Liver (tissue), 9 donors: ENCODE results near the gene HLCS. TPM values are rescaled to one million over a fixed set of nuclear protein-coding genes. Genes with fewer than 3 reads are reported as not detected.

Experiments used
- DNase-seq: peaks from one replicate; pipeline ENCODE4 v3.0.0-alpha.2; 2017; ENCODE audit warnings: low spot score
- H3K27ac ChIP-seq, 2 donors: one replicate each; pipeline ENCODE4 v1.7.0; 2013; ENCODE audit warnings: inconsistent platforms in 2 of 2, low read length in 2 of 2, control low read depth in 1 of 2, low read depth in 1 of 2, mild to moderate bottlenecking in 1 of 2
- H3K27me3 ChIP-seq, 4 donors: one replicate each; pipeline versions ENCODE4 v1.6.1 to v1.7.0; 2013; ENCODE audit warnings: low read length in 3 of 4, inconsistent platforms in 1 of 4, mild to moderate bottlenecking in 1 of 4, moderate library complexity in 1 of 4; ENCODE audit not compliant: control insufficient read depth in 4 of 4, insufficient read depth in 4 of 4
- H3K36me3 ChIP-seq, 4 donors: one replicate each; pipeline versions ENCODE4 v1.6.1 to v1.7.0; 2013; ENCODE audit warnings: low read length in 3 of 4, mild to moderate bottlenecking in 3 of 4, low read depth in 1 of 4, moderate library complexity in 1 of 4; ENCODE audit not compliant: control insufficient read depth in 4 of 4, insufficient read depth in 3 of 4
- H3K4me1 ChIP-seq, 4 donors: one replicate each; pipeline versions ENCODE4 v1.6.1 to v1.7.0; 2013; ENCODE audit warnings: low read length in 3 of 4, mild to moderate bottlenecking in 3 of 4, moderate library complexity in 1 of 4; ENCODE audit not compliant: control insufficient read depth in 4 of 4, insufficient read depth in 4 of 4
- H3K4me3 ChIP-seq, 3 donors: one replicate each; pipeline versions ENCODE4 v1.6.1 to v1.7.0; 2013; ENCODE audit warnings: low read length in 3 of 3, control low read depth in 1 of 3, low read depth in 1 of 3, mild to moderate bottlenecking in 1 of 3
- H3K9ac ChIP-seq, 2 donors: one replicate each; pipeline ENCODE4 v1.7.0; 2013; ENCODE audit warnings: low read length in 2 of 2, mild to moderate bottlenecking in 2 of 2, moderate library complexity in 2 of 2, control low read depth in 1 of 2, low read depth in 1 of 2
- H3K9me3 ChIP-seq, 4 donors: one replicate each; pipeline versions ENCODE4 v1.6.1 to v1.7.0; 2013; ENCODE audit warnings: low read length in 3 of 4; ENCODE audit not compliant: control insufficient read depth in 4 of 4
- FOXA1 ChIP-seq: IDR thresholded peaks from 2 replicates; pipeline ENCODE4 v1.6.1; 2016; ENCODE audit warnings: antibody characterized with exemption
- FOXA2 ChIP-seq: IDR thresholded peaks from 2 replicates; pipeline ENCODE4 v1.6.1; 2016; ENCODE audit warnings: antibody characterized with exemption
- HNF4G ChIP-seq: IDR thresholded peaks from 2 replicates; pipeline ENCODE4 v1.6.1; 2016; ENCODE audit warnings: antibody characterized with exemption
- RAD21 ChIP-seq, 2 donors: IDR thresholded peaks; 2 replicates each; pipeline ENCODE4 v1.6.1; 2016; ENCODE audit warnings: antibody characterized with exemption in 2 of 2, mild to moderate bottlenecking in 2 of 2
- SP1 ChIP-seq: IDR thresholded peaks from 2 replicates; pipeline ENCODE4 v1.6.1; 2018; ENCODE audit warnings: antibody characterized with exemption, mild to moderate bottlenecking
- TAF1 ChIP-seq: conservative IDR thresholded peaks from 2 replicates; pipeline ENCODE4 v1.6.1; 2016; ENCODE audit warnings: antibody characterized with exemption, mild to moderate bottlenecking
- YY1 ChIP-seq: IDR thresholded peaks from 2 replicates; pipeline ENCODE4 v1.6.1; 2016; ENCODE audit warnings: antibody characterized with exemption, mild to moderate bottlenecking
- WGBS: extraction: QIAGEN DNeasy Blood & Tissue Kit; methylation state at CpG from one replicate; pipeline ENCODE4 v1.1.7; 2013; 5-methylcytosine and 5-hydroxymethylcytosine counted together
- polyA plus RNA-seq, 2 donors: library from polyadenylated mRNA; stranded (reverse) in 1 of 2; unstranded in 1 of 2; fragments of 200-250 nt in 1 of 2; fragments of >200 nt in 1 of 2; fragmentation: Nextera tagmentation in 1 of 2; extraction: Ambion mirVana in 1 of 2; gene quantifications; one replicate each; pipeline versions ENCODE4 v1.2.1 to v1.2.3, GENCODE V29; 2013 to 2015
- total RNA-seq, 2 donors: library from RNA; depleted of rRNA; stranded (reverse); fragments of >200 nt; gene quantifications; one replicate each; pipeline ENCODE4 v1.2.3, GENCODE V29; 2014
- TF ChIP-seq, protein P1 (sequence below): IDR thresholded peaks from 2 replicates; pipeline ENCODE4 v1.6.1; 2016; ENCODE audit warnings: antibody characterized with exemption
- TF ChIP-seq, protein P2 (sequence below): IDR thresholded peaks from 2 replicates; pipeline ENCODE4 v1.6.1; 2016; ENCODE audit warnings: antibody characterized with exemption, mild to moderate bottlenecking
- TF ChIP-seq, protein P3 (sequence below): IDR thresholded peaks from 2 replicates; pipeline ENCODE4 v1.6.1; 2016; ENCODE audit warnings: antibody characterized with exemption
- TF ChIP-seq, protein P4 (sequence below): IDR thresholded peaks from 2 replicates; pipeline ENCODE4 v1.6.1; 2016; ENCODE audit warnings: antibody characterized with exemption
- TF ChIP-seq, protein P5 (sequence below): fragments of 150-350 bp; IDR thresholded peaks from 2 replicates; pipeline ENCODE4 v1.5.1; 2017; ENCODE audit warnings: improper control_type of control experiment, low read depth, low read length; ENCODE audit not compliant: missing input control
- donor health status: healthy.
- donor health status: healthy.
- donor health status: healthy.
- donor health status: healthy.
- donor health status: healthy.

The HLCS gene
- total and polyA plus RNA-seq, 4 donors = 6.6 to 22.5 (median 8.3) TPM

DNA sequence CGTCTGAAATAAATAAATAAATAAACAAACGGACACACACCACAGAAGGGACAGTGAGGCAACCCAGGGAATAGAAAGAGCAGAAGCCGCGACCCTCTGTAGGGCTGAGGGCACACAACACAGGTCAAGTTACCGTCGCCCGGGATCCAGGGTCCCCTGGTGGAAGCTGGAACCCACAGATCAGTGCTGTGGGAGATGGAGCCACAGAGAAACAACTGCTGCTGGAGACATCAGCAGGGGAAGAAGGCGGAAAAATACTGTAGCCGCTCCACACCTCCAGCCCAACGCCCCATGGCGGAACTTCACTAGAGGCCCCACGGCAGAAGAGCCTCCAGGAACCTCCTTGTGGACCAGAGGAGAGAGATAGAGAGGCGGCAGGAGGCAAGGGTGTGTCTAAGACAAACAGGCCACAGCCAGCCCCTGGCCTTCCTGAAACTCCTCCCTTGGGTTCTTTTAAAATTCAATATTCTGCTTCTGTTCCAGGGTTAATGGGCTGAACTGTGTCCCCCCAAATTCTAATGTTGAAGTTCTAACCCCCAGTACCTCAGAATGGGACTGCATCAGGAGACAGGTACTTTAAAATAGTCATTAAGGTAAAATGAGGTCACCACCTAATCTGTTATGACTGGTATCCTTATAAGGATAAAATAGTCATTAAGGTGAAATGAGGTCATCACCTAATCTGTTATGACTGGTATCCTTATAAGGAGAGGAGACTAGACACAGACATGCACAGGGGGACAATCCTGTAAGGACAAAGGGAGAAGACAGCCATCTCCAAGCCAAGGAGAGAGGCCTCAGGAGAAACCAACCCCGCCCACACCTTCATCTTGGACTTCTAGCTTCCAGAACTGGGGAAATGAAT, 7.7 kb upstream of the HLCS start:
- Histone ChIP-seq H3K27ac (no peak overlapping the region), H3K36me3 (no peaks in the 10 kb centered on the region), H3K9ac (no peak overlapping the region), H3K4me3 (no peak overlapping the region), H3K9me3 (no peaks in the 10 kb centered on the region), H3K4me1 (peaks cover 0 to 4% (median 0%) of the 10 kb centered on the region in 4 donors), H3K27me3 (no peaks in the 10 kb centered on the region)
- WGBS = 94% methylated on average over 14 of the region's 14 CpGs
- TF ChIP-seq HNF4G = no peak
- TF ChIP-seq, protein P1, sequence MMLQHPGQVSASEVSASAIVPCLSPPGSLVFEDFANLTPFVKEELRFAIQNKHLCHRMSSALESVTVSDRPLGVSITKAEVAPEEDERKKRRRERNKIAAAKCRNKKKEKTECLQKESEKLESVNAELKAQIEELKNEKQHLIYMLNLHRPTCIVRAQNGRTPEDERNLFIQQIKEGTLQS = no peak
- TF ChIP-seq, protein P2, sequence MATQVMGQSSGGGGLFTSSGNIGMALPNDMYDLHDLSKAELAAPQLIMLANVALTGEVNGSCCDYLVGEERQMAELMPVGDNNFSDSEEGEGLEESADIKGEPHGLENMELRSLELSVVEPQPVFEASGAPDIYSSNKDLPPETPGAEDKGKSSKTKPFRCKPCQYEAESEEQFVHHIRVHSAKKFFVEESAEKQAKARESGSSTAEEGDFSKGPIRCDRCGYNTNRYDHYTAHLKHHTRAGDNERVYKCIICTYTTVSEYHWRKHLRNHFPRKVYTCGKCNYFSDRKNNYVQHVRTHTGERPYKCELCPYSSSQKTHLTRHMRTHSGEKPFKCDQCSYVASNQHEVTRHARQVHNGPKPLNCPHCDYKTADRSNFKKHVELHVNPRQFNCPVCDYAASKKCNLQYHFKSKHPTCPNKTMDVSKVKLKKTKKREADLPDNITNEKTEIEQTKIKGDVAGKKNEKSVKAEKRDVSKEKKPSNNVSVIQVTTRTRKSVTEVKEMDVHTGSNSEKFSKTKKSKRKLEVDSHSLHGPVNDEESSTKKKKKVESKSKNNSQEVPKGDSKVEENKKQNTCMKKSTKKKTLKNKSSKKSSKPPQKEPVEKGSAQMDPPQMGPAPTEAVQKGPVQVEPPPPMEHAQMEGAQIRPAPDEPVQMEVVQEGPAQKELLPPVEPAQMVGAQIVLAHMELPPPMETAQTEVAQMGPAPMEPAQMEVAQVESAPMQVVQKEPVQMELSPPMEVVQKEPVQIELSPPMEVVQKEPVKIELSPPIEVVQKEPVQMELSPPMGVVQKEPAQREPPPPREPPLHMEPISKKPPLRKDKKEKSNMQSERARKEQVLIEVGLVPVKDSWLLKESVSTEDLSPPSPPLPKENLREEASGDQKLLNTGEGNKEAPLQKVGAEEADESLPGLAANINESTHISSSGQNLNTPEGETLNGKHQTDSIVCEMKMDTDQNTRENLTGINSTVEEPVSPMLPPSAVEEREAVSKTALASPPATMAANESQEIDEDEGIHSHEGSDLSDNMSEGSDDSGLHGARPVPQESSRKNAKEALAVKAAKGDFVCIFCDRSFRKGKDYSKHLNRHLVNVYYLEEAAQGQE = no peak
- no peak for TF ChIP-seq SP1
- TF ChIP-seq TAF1 = no peak
- TF ChIP-seq, protein P3, sequence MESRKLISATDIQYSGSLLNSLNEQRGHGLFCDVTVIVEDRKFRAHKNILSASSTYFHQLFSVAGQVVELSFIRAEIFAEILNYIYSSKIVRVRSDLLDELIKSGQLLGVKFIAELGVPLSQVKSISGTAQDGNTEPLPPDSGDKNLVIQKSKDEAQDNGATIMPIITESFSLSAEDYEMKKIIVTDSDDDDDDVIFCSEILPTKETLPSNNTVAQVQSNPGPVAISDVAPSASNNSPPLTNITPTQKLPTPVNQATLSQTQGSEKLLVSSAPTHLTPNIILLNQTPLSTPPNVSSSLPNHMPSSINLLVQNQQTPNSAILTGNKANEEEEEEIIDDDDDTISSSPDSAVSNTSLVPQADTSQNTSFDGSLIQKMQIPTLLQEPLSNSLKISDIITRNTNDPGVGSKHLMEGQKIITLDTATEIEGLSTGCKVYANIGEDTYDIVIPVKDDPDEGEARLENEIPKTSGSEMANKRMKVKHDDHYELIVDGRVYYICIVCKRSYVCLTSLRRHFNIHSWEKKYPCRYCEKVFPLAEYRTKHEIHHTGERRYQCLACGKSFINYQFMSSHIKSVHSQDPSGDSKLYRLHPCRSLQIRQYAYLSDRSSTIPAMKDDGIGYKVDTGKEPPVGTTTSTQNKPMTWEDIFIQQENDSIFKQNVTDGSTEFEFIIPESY = no peak
- TF ChIP-seq FOXA2 = no peak
- TF ChIP-seq, protein P4, sequence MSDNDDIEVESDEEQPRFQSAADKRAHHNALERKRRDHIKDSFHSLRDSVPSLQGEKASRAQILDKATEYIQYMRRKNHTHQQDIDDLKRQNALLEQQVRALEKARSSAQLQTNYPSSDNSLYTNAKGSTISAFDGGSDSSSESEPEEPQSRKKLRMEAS = no peak
- TF ChIP-seq FOXA1 = no peak
- TF ChIP-seq, protein P5, sequence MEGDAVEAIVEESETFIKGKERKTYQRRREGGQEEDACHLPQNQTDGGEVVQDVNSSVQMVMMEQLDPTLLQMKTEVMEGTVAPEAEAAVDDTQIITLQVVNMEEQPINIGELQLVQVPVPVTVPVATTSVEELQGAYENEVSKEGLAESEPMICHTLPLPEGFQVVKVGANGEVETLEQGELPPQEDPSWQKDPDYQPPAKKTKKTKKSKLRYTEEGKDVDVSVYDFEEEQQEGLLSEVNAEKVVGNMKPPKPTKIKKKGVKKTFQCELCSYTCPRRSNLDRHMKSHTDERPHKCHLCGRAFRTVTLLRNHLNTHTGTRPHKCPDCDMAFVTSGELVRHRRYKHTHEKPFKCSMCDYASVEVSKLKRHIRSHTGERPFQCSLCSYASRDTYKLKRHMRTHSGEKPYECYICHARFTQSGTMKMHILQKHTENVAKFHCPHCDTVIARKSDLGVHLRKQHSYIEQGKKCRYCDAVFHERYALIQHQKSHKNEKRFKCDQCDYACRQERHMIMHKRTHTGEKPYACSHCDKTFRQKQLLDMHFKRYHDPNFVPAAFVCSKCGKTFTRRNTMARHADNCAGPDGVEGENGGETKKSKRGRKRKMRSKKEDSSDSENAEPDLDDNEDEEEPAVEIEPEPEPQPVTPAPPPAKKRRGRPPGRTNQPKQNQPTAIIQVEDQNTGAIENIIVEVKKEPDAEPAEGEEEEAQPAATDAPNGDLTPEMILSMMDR = no peak
- DNase-seq = no peak

DNA sequence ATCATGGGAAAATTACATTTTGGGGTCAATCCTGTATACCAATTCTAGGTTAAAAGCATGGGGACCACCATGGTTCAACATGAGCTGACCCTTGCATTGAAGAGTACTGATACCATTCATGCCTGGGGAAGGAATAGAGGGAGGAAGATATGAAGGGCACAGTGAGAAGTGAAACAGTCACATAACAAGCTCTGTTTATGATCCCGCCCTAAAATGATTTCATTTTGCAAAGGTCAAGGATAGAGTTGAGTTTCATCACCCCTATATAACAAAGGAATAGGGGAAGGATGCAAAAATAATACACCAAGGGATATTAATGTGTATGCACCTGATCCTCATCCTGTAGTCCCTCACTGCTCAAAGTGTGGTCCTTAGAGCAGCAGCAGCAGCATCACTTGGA, 2.5 kb upstream of the HLCS start:
- H3K9me3 ChIP-seq = no peaks in the 10 kb centered on the region
- peaks cover 0 to 15% (median 4%) of the 10 kb centered on the region in 4 donors for H3K4me1 ChIP-seq
- no peaks in the 10 kb centered on the region for H3K36me3 ChIP-seq
- DNase-seq = no peak
- no peak overlapping the region for H3K27ac ChIP-seq
- WGBS = 90% methylated on average over 1 of the region's 1 CpG
- H3K9ac ChIP-seq = no peak overlapping the region
- H3K4me3 ChIP-seq = no peak overlapping the region
- H3K27me3 ChIP-seq = no peaks in the 10 kb centered on the region
- TF ChIP-seq TAF1 = no peak
- TF ChIP-seq HNF4G = no peak
- no peak for TF ChIP-seq YY1
- TF ChIP-seq RAD21 (IDR thresholded peaks at IDR 0.05) = no peak
